ENCODE results near the gene TMED1. TPM values are rescaled to one million over a fixed set of nuclear protein-coding genes. Genes with fewer than 3 reads are reported as not detected.
"Not testable (repeated sequence)": the region's sequence is repeated elsewhere in the genome, so short reads cannot be mapped to it uniquely, and the experiment has no call there.

Gene TMED1
- total RNA-seq, 1 experiment from 2014 or later, result 52.9 TPM

GRCh38 chr19:10862561-10863106 lies 26.6 kb upstream of the TMED1 start:
- no peak for DNase-seq (ENCODE audit: low read depth)

GRCh38 chr19:10861103-10861651 lies 25.2 kb upstream of the TMED1 start:
- no peak for DNase-seq (ENCODE audit: low read depth)

GRCh38 chr19:10858204-10858828 lies 22.3 kb upstream of the TMED1 start:
- DNase-seq (ENCODE audit: low read depth), result no peak

- not testable (repeated sequence) for DNase-seq (ENCODE audit: low read depth)
Observed at GRCh38 chr19:10856899-10857298, 20.9 kb upstream of the TMED1 start.

- no peak for DNase-seq (ENCODE audit: low read depth)
Observed at GRCh38 chr19:10855879-10856522, 20.0 kb upstream of the TMED1 start.

GRCh38 chr19:10854350-10855089 lies 18.5 kb upstream of the TMED1 start:
- no peak for DNase-seq (ENCODE audit: low read depth)

- DNase-seq (ENCODE audit: low read depth), result no peak
Observed at GRCh38 chr19:10852941-10853340, 16.9 kb upstream of the TMED1 start.

- peak; percentile 63 for DNase-seq (ENCODE audit: low read depth)
Observed at GRCh38 chr19:10852098-10852800, 16.2 kb upstream of the TMED1 start.

GRCh38 chr19:10850631-10851030 lies 14.6 kb upstream of the TMED1 start:
- no peak for DNase-seq (ENCODE audit: low read depth)

GRCh38 chr19:10848230-10848856 lies 12.3 kb upstream of the TMED1 start, which contains the start of gene C19orf38:
Gene C19orf38, plus strand, starts transcription at chr19:10848415. Its CDS starts 94 bp downstream, at chr19:10848509.
- DNase-seq (ENCODE audit: low read depth), result no peak

GRCh38 chr19:10846500-10847202 lies 10.6 kb upstream of the TMED1 start:
- DNase-seq (ENCODE audit: low read depth), result no peak

GRCh38 chr19:10842788-10843187 lies 6.8 kb upstream of the TMED1 start:
- DNase-seq (ENCODE audit: low read depth), result no peak

- no peak for DNase-seq (ENCODE audit: low read depth)
Observed at GRCh38 chr19:10839114-10840050, 3.4 kb upstream of the TMED1 start.

- no peak for DNase-seq (ENCODE audit: low read depth)
Observed at GRCh38 chr19:10838377-10838776, 2.4 kb upstream of the TMED1 start.

- not testable (repeated sequence) for DNase-seq (ENCODE audit: low read depth)
Observed at GRCh38 chr19:10837649-10838048, 1.6 kb upstream of the TMED1 start.

GRCh38 chr19:10836479-10837330 lies 693 bp upstream of the TMED1 start:
- peak; percentile 87 for DNase-seq (ENCODE audit: low read depth)

- no peak for DNase-seq (ENCODE audit: low read depth)
Observed at GRCh38 chr19:10835089-10835753, 791 bp downstream of the TMED1 start.

GRCh38 chr19:10832939-10833296 lies 3.1 kb downstream of the TMED1 start:
- no peak for DNase-seq (ENCODE audit: low read depth)

Measured in LHCN-M2 (cell line).